Muscle of leg (tissue), 11 donors: ENCODE data around the gene UNC5A. TPM values are rescaled to one million over a fixed set of nuclear protein-coding genes. Genes with fewer than 3 reads are reported as not detected.

Source experiments
- DNase-seq: peaks from one replicate; pipeline ENCODE4 v3.0.0; 2013
- H3K27ac ChIP-seq: one replicate; pipeline ENCODE4 v1.5.1; 2013; ENCODE audit warnings: mild to moderate bottlenecking, low read length, control low read depth
- H3K27me3 ChIP-seq: one replicate; pipeline ENCODE4 v1.6.1; 2013; ENCODE audit warnings: low read length; ENCODE audit not compliant: control insufficient read depth, insufficient read depth
- H3K36me3 ChIP-seq: one replicate; pipeline ENCODE4 v1.6.1; 2013; ENCODE audit warnings: low read length; ENCODE audit not compliant: control insufficient read depth, insufficient read depth
- H3K4me1 ChIP-seq: one replicate; pipeline ENCODE4 v1.6.1; 2013; ENCODE audit warnings: low read length; ENCODE audit not compliant: control insufficient read depth, insufficient read depth
- H3K4me3 ChIP-seq: one replicate; pipeline ENCODE4 v1.5.1; 2013; ENCODE audit warnings: low read length, control low read depth
- H3K9me3 ChIP-seq: replicated peaks from 2 replicates; pipeline ENCODE4 v1.6.1; 2013; ENCODE audit warnings: low read depth, low read length; ENCODE audit not compliant: control insufficient read depth
- WGBS: methylation state at CpG from one replicate; pipeline ENCODE4 v1.1.5; 2013; ENCODE audit warnings: missing lambda C conversion rate; ENCODE audit not compliant: insufficient coverage; 5-methylcytosine and 5-hydroxymethylcytosine counted together
- polyA plus RNA-seq, 8 donors: library from polyadenylated mRNA; unstranded; fragments of 120-200 nt; gene quantifications; one replicate each; pipeline versions ENCODE4 v1.2.1 to v1.2.3, GENCODE V29; 2013; ENCODE audit warnings: inconsistent platforms in 1 of 8, low replicate concordance in 1 of 8; ENCODE audit not compliant: insufficient read length in 8 of 8, insufficient read depth in 1 of 8
- total RNA-seq: library from RNA; stranded (reverse); fragments of 120-200 nt; gene quantifications from one replicate; pipeline ENCODE4 v1.2.4, GENCODE V29; 2013

The UNC5A gene
- total and polyA plus RNA-seq, 9 donors = 0.62 to 2.1 (median 1.5) TPM

DNA sequence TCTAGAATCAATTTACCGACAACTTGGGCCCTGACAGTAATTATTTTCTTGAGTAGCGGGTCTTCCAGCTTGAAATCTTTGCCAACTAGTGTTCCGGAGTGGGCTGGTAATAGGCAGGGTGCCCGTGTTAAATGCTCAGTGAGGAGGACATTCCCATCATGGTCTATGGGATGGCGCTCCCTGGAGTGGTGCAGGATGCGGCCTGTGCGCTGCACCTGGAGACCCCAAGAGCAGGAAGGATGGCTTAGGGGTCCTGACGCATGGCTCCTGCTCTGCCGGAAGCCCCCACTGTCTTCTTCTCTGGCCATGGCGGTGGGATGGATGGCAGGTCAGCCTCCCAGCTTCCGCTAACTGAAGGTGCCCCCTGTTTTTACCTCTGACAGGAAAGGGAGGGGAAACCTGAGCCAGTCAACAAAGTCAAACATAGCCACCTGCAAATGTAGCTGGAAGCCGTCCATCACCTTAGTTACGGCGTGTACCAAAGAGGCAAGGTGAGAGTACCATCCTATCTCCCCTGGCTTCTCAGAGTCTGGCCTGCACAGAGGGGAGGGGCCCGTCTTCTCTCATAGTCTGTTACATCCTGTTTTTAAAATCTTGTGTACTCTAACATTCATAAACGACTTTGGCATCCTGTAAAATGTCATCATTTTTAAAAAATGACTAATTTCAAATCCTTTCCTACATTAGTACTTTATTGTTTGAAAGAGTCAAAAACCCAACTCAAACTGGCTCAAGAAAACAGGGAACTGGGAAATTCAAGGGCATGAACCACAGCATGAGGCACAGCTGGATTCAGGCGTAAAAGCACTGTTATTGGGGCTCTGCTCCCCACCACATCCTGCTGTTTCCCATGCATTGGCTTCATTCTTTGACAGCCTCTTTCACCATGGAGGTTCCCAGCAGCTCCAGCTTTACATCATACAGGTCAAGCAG is 28.5 kb upstream of the UNC5A start:
- H3K4me1 ChIP-seq = peaks cover 49% of the 10 kb centered on the region
- 78% methylated on average over 12 of the region's 17 CpGs for WGBS
- H3K9me3 ChIP-seq = no peaks in the 10 kb centered on the region
- no peak overlapping the region for H3K4me3 ChIP-seq
- DNase-seq = no peak
- H3K27ac ChIP-seq = peak overlapping the region; percentile 60
- H3K27me3 ChIP-seq = peaks cover 24% of the 10 kb centered on the region
- H3K36me3 ChIP-seq = no peaks in the 10 kb centered on the region

DNA sequence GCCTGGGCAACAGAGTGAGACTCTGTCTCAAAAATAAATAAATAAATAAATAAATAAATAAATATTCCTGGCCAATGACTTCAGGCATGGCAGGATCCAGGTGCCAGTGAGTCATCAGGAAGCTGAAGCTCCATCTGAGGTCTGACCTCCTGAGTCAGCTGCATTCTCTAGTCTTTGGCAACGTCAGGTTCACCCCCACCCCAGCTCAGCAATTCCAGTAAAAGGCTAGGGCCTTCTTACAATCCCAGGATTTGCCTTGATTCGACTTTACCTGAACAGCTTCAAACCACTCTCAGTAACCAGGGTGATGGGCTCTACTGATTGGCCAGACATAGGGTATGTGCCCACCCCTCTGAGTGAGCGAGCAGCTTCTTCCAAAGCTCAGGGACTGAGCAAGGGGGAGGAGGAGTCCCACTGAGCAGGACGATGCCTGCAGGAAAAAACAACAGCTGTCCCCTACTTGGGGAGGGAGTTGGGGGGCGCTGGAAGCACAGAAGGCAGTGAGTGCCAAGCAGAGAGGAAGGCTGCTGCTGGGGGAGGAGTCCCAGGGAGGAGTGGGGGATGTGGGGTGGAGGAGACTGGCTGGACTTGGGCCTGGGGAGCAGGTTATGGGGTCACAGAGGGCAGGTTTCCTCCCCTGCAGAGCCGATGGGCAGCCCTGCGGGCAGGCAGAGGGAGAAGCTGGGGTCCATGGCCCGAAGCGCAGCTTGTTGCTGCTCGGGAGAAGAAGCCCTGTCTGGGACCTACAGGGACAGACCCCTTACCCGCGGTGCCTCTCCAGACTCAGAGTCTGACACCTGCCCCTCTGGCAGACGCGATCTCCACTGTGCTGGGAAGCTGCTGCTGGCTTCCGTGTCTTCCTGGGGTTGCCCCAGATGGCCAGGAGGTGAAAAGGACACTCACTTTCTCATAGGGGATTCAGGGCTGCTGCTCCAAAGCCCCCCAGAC is 25.9 kb upstream of the UNC5A start:
- Histone ChIP-seq H3K36me3 (no peaks in the 10 kb centered on the region), H3K4me1 (peaks cover 50% of the 10 kb centered on the region), H3K9me3 (no peaks in the 10 kb centered on the region), H3K27me3 (peaks cover 44% of the 10 kb centered on the region), H3K4me3 (no peak overlapping the region), H3K27ac (peak overlapping the region; percentile 29)
- peak; percentile 48 for DNase-seq
- WGBS = 6% methylated on average over 9 of the region's 15 CpGs

DNA sequence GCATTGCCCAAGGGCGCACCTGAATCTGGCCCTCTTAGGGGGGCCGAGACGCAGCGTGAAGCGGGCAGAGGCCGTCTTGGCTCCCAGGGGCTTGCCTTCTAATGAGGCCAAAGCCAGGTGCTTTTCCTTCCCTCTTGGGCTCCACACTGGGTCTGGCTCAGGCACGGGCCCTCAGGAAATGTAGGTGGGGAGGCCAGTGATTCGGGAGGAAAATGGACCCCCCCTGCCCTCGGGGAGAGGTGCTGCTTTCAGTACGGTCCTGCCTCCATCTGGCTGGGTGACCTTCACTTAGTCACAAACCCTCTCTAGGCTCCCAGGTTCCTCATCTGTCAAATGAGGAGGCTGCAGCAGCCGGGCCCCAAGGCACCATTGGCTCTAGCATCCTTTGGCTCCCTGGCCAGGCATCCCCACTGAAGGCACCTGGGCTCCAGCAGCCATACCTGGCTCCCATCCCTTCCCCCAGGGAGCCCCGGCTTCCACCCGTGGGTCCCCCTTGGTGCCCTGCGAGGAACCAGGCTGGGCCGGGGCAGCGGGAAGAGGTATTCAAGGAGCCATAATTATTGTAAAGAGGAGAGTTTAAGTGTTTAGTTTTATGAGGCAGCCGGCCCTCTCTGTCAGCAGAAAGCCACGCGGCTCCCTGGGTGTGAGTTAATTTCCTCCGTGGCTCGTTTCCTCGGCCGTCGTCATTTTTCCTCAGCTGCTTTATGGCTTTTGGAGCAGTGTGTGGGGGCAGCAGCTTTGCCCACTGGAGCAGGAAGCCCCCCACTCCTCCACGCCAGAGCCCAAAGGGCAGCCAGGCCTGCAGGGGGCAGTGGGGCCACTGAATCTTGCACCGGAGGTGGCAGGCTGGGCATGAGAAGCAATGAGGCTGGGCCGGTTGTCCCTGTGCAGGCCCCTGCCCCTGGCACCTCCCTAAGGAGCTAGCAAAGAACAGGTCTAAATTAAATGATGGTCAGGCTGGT is 24.9 kb upstream of the UNC5A start:
- no peak for DNase-seq
- H3K27me3 ChIP-seq = peaks cover 53% of the 10 kb centered on the region
- H3K27ac ChIP-seq = no peak overlapping the region
- H3K4me3 ChIP-seq = no peak overlapping the region
- no peaks in the 10 kb centered on the region for H3K36me3 ChIP-seq
- 40% methylated on average over 18 of the region's 27 CpGs for WGBS
- peaks cover 46% of the 10 kb centered on the region for H3K4me1 ChIP-seq
- no peaks in the 10 kb centered on the region for H3K9me3 ChIP-seq

DNA sequence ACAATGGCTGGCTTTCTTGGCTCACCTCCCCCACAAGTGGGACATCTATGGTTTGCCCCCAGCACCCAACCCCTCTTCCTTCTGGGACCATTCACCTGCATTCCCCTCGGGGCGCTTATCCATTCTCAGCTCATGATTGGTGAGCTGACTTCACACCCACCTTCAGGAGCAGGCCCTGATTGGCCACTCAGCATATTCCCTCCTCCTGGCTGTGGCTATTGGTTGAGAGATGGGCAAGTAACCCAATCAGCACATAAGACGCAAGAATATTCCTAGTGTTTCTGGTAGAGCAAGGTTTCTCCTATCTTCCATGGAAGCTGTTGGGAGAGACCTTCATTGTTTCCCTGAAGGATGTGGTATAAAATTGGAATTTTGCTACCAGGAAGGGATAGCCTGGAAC is 22.7 kb upstream of the UNC5A start:
- Histone ChIP-seq H3K4me1 (peaks cover 36% of the 10 kb centered on the region), H3K27me3 (peaks cover 61% of the 10 kb centered on the region), H3K36me3 (no peaks in the 10 kb centered on the region), H3K27ac (no peak overlapping the region), H3K4me3 (no peak overlapping the region), H3K9me3 (no peaks in the 10 kb centered on the region)
- no peak for DNase-seq
- no CpG with 5 or more reads among the region's 3 CpGs for WGBS

DNA sequence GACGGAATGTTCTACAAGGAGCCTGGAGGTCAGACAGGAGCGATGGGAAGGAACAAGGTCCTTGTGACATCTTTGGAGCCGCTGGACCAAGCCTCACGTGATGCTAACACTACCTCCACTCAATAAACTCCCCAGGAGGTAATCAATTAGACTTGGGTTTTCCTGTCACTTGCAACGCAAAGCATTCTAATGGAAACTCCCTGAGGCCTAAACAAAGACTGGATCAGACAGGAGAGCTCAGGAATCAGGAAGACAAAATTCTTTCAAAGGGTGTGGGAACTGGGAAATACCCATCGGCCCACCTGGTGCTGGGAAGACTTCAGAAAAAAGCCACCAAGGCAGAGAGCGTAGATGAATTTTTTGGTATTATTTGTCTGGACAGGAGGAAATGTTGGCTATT is 22.3 kb upstream of the UNC5A start:
- H3K36me3 ChIP-seq = no peaks in the 10 kb centered on the region
- peaks cover 37% of the 10 kb centered on the region for H3K4me1 ChIP-seq
- no peak overlapping the region for H3K4me3 ChIP-seq
- H3K27me3 ChIP-seq = peaks cover 63% of the 10 kb centered on the region
- DNase-seq = no peak
- no peaks in the 10 kb centered on the region for H3K9me3 ChIP-seq
- WGBS = 44% methylated on average over 4 of the region's 7 CpGs
- H3K27ac ChIP-seq = no peak overlapping the region

DNA sequence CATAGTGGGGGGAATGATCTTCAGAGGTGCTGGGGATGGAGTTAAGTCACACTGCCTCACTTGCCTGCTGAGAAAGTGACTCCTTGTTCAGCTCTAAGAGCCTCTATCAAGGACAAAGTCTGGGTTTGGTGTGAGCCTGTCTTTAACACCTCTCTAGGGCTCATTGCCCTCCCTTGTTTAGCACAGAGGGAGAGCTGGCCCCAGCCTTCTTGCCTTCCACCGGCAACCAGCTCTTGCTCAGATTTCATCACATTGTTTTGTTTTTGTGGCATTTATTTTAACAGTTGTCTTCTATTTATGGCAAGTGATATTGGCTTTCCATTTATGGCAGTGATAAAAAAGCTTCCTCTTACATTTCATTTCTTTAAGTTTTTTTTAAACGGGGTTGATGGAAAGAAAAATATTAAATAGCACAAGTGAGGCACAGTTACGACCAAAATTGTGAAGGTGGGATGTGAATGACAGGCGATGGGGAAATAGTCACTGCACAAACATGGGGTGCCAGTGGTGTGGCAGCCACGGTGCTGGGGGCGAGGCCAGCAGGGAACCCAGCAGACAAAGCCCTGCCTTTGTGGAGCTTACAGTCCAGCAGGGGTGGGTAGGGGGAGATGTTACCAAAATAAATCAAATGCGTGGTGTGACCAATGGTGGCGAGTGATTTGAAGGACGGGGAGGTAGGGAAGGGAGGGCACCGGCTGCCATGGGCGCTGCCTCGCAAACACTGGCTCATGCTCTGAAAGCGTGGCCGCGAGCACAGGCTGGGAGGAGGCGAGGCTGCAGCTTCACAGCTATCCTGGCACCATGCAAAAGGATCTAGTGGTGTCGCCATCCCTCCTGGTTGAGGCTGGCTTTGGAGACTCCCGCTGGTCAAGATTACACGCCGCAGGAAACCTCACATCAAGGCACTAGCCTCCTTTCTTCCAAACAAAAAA is 21.2 kb upstream of the UNC5A start:
- H3K36me3 ChIP-seq = no peaks in the 10 kb centered on the region
- H3K4me1 ChIP-seq = peaks cover 45% of the 10 kb centered on the region
- WGBS = 43% methylated on average over 16 of the region's 20 CpGs
- DNase-seq = no peak
- H3K27ac ChIP-seq = no peak overlapping the region
- H3K4me3 ChIP-seq = no peak overlapping the region
- peaks cover 73% of the 10 kb centered on the region for H3K27me3 ChIP-seq
- H3K9me3 ChIP-seq = no peaks in the 10 kb centered on the region

DNA sequence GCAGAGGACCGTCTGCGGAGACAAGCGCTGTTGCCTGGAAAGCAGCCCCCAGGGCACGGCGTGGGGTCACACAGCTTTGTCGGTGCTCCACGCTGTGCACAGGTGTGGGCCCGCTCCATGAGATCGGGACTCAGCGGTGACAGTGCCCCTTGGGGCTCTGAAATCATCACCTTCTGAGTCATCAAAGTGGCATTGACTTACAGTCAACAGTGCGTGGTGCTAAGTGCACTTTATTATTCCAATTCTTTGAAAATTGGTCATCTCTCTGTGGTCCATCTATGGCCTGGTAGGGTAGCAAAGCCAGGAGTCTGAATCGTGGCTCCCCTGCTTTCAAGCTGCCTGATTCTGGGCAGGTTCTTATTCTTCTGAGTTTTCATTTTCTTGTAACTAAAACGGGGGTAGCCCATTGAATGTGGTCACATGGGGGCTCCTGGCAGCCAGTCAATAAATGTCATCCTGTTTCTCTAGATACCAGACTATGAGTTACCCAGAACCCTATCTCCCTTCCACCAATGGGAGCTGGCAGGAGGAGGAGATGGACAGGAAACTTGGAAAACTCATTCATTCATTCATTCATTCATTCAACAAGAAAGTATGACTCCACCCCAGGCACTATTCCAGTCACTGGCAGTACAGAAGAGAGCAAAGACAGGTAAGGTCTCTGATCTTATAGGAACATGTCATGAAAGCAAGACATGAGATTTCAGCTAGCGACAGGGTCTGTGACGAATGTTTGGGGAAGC is 20.3 kb upstream of the UNC5A start:
- no peak for DNase-seq
- Histone ChIP-seq H3K4me3 (no peak overlapping the region), H3K27ac (no peak overlapping the region), H3K27me3 (peaks cover 74% of the 10 kb centered on the region), H3K4me1 (peaks cover 36% of the 10 kb centered on the region), H3K36me3 (no peaks in the 10 kb centered on the region), H3K9me3 (no peaks in the 10 kb centered on the region)
- WGBS = 59% methylated on average over 14 of the region's 15 CpGs

DNA sequence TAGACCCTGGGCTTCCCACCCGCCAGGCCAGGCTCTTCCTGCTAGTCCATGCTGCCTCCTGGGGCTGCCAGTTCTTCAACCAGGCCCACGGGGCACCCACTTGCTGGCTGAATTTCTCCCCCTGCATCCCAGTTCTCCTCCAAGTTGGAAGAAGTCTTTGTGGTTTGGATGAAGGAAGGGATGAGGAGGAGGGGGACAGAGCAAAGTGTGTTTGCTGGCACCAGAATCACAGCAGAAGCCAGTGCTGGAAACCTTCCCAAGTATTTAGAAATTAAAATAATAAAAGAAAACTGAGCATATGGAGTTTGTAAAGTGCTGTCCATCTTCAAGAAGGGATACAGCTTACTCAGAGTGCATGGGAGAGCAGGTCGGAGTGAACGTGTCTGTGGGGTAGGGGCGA is 19.4 kb upstream of the UNC5A start:
- peaks cover 29% of the 10 kb centered on the region for H3K4me1 ChIP-seq
- no peaks in the 10 kb centered on the region for H3K36me3 ChIP-seq
- 63% methylated on average over 2 of the region's 5 CpGs for WGBS
- H3K27ac ChIP-seq = no peak overlapping the region
- no peak overlapping the region for H3K4me3 ChIP-seq
- DNase-seq = no peak
- H3K27me3 ChIP-seq = peaks cover 73% of the 10 kb centered on the region
- H3K9me3 ChIP-seq = no peaks in the 10 kb centered on the region
